IPS-11a (cell line): ENCODE data around the gene KIRREL2.
A peak's percentile ranks its signal among the peaks of the same experiment; 100 is the strongest.
"Not testable (repeated sequence)": the region's sequence is repeated elsewhere in the genome, so short reads cannot be mapped to it uniquely, and the experiment has no call there.

Experiments
- H3K4me3 ChIP-seq: one replicate; pipeline ENCODE4 v1.5.1; 2013; ENCODE audit warnings: low read depth, low read length, control low read depth

The KIRREL2 gene

DNA sequence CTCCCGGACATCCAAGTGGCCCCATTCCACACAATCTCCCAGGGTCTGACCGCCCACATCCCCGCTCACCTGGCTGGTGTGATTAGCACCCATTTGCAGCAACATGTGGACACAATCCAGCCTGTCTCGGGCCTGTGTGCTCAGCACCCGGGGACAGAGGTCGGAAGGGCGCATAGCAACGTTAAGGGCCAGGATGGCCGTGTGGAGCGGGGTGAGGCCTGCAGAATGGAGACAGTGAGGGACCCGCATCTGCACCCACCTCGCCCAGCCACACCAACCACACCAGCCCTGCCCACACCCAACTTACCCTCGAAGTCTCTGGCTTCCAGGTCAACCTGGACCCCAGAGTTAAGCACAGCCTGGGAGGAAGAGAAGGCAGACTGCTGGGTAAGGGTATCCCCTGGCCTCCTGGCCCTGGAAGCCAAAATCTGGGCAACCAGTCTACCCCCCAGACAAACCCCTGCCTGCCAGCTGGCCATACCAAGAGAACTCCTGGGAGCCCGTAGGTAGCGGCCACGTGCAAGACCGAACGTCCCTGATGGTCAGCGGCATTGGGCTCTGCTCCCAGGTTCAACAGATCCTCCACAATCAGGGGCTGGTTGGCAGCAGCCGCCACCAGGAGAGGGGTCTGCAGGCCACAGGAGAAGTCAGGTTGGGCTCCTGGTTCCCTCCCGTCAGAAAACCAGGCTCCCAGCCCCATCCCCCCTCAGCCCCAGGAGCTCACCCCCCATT lies 39.4 kb downstream of the KIRREL2 start:
- H3K4me3 ChIP-seq: no peak overlapping the region

DNA sequence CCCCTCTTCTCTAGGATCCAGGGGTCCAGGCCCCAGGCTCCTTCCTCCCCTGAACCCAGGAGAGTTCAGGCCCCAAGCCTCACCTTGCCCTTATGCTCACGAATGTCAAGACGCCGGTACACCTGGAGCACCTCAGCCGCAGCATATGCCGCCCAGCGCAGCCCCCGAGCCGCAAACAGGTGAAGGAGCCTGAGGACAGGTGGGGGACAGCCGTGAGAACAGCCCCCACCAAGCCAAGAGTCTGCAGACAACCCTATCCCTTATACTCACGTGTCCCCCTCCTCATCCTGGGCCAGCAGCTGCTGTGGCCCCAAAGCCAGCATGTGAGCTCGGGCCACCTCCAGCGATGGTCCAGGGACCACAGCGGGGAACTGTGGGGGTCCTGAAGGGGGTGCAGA lies 39.9 kb downstream of the KIRREL2 start:
- H3K4me3 ChIP-seq: no peak overlapping the region

DNA sequence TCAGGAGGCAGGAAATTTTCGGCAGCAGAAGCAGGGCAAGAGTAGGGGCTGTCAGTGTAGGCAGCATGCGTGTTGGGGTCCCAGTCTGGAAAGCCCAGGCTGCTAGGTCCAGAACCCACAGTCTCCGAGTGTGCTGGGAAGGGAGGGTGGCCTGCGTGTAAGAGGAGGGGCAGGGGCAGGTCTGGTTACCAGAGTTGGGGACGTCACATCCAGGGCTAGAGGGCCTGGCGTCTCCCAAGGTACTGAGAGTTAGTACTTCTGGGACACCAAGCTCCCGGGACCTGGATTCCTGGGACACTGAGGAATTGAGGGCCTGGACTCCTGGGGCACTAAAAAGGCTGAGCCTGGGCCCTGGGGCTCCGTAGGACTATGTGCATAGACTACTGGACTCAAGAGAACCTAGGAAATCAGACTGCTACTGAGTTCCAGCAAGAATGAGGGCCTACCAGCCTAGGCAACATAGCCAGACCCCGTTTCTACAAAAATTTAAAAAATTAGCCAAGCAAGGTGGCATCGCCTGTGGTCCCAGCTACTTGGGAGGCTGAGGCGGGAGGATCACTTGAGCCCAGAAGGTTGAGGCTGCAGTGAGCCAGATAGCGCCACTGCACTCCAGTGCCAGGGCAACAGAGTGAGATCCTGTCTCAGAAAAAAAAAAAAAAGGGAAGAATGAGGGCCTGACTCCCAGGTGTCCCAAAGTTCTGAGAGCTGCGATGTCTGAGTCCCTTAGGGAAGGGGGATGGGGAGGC lies 41.2 kb downstream of the KIRREL2 start:
- H3K4me3 ChIP-seq: no peak overlapping the region

DNA sequence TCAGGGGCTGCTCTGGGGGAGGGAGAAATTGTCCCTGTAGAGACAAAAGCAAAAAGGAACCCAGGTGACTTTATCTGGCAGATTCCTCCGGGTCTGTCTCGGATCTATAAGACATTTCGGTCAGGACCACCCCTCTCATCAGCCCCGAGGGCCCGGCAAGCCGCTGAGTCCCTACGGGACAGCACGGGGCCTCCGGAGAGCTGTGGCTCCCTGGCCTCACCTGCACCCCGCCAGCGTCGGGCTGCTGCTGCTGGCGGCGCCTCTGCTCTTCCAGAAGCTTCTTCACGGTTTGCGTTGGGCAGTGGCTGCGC lies 41.7 kb downstream of the KIRREL2 start:
- peak overlapping the region; percentile 79 for H3K4me3 ChIP-seq

DNA sequence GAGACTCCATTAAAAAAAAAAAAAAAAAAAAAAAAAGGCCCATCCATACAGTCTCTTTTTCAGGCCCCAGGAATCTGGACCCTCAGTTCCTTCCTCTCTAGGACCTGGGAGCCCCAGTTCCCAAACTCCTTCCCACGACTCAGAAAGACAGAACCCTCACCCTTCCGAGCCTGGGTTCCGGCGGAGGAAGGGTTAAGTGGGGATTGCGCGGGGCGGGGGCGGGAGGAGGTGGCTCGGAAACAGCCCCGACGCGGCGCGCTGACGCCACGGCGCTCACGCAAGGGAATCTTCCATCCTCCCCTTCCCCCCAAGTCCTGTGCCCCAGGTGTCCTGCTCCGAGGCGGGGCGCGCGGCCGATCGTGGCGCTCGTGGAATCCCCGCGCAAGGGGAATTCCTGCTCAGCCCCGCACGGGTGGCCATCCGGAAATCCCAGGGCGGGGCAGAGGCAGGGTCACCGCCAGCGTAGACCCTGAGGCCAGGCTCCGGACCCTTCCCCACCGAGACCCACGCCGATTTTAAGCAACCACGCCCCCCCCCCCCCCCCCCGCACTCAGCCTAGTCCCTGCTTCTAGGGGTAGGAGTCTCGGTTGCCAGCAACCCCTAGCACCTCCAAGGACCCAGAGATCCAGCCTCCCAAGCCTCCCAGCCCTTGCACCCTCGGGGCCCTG lies 43.0 kb downstream of the KIRREL2 start:
- H3K4me3 ChIP-seq: peak overlapping the region; percentile 79

DNA sequence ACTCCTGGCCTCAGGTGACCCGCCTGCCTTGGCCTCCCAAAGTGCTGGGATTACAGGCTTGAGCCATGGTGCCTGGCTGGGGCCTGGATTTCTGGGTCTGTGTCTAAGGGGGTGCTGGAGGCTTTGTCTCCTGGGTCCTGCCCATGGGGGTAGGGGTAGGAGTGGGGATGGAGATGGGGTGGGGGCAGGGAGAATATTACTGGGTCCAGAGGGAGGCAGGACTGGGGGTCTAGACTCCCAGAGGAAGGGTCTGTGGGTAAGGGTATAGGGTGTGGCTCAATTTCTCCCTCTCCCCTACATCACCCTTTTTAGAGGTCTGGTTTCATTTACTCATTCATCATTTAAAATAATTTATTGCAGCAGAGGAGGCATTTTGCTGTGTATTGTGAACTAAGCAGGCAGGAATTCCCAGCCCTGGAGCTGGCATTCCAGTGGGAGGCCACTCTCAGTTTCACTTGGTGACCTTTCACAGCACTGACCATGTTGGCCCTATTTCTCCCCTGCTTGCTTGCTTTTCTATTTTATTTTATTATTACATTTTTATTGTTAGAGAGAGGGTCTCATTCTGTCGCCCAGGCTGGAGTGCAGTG lies 44.4 kb downstream of the KIRREL2 start:
- no peak overlapping the region for H3K4me3 ChIP-seq

DNA sequence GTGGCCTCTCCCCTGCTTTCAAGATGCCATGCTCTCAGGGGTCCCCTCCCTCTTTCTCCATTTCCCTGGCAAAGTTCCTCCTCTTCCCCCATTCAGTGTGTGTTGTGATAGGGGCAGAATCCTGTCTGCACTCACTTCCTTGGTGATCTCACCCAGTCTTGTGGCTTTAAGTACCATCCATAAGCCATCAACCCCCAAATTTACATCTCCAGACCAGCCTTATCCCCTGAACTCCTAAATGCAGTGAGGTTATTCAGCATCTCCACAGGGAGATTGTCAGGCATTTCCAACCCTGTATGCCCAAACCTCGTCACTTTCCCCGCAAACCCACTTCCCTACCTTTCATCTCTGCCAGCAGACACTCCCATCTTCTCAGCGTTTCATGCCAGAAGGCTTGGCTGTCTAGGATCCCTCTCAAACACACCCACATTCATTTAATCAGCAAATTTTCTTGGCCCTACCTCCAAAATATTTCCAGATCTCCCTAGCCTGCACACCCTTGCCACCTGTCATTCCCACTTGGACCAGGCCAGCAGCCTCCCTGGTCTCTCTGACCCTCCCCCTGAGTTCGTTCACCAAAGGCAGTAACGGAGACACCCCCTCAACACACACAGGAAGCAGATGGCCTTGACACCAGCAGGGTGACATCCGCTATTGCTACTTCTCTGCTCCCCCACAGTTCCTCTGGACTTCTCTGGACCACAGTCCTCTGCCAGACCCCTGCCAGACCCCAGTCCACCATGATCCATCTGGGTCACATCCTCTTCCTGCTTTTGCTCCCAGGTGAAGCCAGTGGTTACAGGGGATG lies 45.3 kb downstream of the KIRREL2 start, which contains the start of gene HCST:
HCST (plus strand) TSS at position 676 of the 808 bp plus-strand sequence; CDS start at position 741, 65 bp downstream.
- peak within 1 kb of the TSS; percentile 35 for H3K4me3 ChIP-seq

DNA sequence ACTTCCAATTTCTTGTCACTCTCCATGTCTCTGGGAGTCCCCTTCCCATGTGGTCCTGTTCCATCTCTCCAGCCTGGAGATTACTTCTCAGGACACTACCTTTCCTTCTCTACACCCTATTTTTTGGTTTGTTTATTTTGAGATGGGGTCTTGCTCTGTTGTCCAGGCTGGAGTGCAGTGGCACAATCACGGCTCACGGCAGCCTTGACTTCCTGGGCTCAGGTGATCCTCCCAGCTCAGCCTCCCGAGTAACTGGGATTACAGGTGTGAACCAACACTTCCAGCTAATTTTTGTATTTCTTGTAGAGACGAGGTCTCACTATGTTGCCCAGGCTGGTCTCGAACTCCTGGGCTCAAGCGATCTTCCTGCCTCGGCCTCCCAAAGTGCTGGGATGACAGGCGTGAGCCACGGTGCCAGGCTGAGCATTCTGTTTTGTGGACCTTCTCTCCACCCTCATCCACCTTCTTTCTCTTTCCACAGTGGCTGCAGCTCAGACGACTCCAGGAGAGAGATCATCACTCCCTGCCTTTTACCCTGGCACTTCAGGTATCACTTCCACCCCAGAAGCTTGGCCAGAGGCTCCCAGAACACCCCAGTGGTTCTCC lies 46.3 kb downstream of the KIRREL2 start:
- H3K4me3 ChIP-seq: peak overlapping the region; percentile 35

DNA sequence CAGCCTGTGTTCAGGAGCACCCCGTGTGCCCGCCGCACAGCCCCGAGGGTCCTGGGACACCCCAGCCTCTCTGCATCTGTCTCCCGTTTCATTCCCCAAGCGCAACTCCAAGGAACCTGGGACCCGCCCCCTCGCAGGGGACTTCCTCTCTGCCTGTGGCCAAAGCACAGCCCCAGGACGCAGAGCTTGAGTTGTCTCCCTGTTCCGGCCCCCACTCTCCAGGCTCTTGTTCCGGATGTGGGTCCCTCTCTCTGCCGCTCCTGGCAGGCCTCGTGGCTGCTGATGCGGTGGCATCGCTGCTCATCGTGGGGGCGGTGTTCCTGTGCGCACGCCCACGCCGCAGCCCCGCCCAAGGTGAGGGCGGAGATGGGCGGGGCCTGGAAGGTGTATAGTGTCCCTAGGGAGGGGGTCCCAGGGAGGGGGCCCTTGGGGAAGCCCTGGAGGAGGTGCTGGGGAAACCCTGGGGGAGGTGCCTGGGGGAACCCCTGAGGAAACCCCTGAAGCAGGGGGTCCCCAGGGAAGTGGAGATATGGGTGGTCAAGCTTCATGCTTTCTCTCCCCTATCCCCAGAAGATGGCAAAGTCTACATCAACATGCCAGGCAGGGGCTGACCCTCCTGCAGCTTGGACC lies 47.0 kb downstream of the KIRREL2 start:
- peak overlapping the region; percentile 35 for H3K4me3 ChIP-seq

DNA sequence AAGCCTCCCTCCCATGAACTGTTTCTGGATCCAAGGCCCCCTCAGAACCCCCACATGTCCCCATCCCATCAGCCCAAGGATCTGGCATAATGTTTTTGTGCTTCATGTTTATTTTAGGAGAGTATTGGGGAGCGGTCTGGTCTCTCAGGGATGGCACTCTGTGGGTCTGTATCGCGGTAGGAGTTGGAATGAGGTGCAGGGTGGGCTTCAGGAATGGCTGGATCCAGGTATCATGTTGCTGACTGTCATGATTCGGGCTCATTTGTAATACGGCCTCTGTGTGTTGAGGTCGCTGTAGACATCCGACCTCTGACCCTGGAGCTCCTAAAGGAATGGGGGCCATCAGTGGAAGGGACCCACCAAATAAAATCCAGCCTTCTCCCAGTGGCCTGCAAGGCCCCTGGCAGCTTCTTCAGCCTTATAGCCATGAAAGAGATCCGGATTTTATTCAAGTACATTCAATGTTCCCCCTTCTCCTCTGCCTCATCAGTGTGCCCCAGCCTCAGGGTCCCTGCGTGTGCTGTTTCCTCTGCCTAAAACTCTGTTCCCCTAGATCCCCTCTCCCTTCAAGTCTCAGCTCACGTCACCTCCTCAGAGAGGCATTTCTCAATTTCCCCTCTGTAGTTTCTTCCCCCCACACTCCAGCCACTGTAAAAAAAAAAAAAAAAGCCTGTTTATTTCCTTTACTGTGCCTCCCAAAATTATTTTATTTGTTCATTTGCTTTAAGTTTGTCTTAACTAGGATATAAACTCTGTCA lies 47.8 kb downstream of the KIRREL2 start:
- no peak overlapping the region for H3K4me3 ChIP-seq

DNA sequence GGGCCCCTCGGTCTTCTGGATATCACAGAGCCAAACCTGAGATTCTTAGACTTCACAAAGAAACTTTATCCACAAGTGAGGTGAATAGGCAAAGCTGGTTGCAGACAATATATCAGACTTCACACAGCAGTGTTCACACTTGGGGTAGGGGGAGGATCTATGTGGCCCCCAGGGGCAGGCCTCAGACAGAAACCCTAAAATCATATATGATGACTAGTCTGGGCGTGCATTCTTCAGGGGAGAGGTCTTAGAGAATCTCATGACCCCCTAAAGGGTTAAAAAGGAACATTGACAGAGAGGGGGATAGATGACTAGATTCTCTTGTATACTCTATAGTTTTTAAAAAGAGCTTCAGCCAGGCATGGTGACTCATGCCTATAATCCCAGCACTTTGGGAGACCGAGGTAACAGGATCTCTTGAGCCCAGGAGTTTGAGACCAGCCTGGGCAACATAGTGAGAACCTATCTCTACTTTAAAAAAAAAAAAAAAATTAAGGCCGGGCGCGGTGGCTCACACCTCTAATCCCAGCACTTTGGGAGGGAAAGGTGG lies 48.5 kb downstream of the KIRREL2 start:
- no peak overlapping the region for H3K4me3 ChIP-seq

DNA sequence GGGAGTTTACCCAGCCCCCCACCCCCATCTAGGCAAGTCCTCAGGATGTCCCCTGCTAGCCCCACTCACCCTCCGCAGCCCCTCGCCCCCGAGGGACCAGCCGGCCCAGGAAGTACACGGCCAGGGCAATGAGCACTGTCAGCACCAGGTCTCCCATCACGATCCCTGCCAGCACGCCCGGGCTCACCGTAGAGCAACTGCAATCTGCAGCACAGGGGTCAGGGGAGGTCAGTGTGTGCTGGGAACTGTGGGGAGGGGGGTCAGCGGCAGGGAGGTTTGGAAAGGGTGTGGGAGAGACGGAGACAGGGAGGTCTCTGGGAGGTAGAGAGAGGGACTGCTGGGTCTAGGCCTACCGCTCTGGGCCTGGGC lies 50.6 kb downstream of the KIRREL2 start:
- no peak overlapping the region for H3K4me3 ChIP-seq

DNA sequence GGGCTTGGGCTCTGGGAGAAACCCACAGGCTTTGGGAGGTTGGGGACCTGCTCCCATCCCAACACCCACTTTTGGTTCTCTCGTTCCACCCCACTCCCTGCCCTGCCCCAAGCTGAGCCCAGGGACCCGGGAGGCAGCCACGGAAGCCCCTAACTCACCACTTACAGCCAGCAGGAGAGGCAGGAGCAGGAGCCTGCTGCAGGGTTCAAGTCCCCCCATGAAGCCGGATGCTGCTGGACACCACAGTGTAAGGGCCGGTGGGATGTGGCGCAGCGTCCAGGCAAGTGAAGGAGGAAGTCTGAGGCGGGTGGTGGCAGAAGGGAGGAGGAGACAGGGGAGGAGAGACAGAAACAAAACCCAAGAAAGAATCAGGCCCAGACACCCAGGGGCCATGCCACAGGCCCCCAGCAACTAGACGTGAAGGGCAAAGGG lies 51.3 kb downstream of the KIRREL2 start, which contains the start of gene TYROBP:
TYROBP (minus strand) TSS at position 286 of the 432 bp plus-strand sequence; CDS start at position 219, 67 bp downstream.
- no peak within 1 kb of the TSS for H3K4me3 ChIP-seq

DNA sequence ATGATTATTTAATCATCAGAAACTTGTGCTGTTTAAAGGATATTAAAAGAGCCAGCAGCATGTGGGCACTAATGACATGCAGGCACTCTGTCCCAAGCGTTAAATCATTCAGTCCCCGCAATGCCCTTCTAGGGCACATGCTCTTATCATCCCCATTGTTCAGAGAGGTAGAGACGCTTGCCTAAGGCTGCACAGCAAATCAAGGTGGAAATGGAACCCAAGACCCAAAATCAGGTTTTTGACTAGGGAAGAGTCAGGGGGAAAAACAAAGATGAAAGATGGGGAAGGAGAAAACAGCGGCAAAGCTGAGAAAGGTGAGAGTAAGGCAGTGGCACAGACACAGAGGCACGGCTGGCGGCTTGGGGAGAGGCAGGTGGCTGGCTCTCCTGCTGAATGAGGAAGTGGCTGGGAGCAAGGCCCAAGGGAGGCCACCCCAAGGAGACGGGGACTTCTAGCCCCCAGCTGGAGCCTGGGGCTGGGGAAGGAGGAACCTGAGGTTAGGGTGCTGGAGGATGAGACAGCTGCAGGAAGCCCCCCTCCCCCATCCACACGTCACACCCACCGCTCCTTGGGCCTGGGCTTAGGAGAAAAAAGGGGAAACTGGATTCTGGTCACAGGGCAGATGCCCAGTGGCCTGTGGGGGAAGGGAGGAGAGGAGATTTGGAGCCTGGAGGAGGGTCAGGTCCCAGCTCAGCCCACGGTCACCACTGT lies 52.4 kb downstream of the KIRREL2 start:
- no peak overlapping the region for H3K4me3 ChIP-seq

DNA sequence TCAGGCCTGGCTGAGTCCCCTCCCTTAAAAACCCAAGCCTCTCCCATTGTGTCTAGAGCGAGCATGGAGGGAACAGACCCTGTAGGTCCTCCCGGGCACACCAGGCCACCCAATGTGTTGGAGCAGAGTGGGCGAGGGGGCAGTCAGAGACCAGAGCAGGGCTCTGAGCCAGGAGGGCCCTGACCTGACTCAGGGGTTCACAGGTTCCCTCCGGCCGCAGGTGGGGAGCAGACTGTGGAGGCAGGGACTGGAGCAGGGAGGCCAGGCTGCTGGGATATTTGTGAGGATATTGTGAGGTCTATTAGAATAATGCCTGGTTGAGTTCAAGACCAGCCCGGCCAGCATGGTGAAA lies 52.9 kb downstream of the KIRREL2 start:
- H3K4me3 ChIP-seq: no peak overlapping the region

DNA sequence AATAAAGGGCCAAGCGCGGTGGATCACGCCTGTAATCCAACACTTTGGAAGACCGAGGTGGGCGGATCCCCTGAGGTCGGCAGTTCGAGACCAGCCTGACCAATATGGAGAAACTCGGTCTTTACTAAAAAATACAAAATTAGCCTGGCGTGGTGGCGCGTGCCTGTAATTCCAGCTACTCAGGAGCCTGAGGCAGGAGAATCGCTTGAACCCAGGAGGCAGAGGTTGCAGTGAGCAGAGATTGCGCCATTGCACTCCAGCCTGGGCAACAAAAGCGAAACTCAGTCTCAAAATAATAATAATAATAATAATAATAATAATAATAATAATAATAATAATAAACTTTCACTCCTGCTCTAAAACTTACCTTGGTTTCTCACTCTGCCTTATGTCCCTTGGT lies 53.6 kb downstream of the KIRREL2 start:
- H3K4me3 ChIP-seq: not testable (repeated sequence)

DNA sequence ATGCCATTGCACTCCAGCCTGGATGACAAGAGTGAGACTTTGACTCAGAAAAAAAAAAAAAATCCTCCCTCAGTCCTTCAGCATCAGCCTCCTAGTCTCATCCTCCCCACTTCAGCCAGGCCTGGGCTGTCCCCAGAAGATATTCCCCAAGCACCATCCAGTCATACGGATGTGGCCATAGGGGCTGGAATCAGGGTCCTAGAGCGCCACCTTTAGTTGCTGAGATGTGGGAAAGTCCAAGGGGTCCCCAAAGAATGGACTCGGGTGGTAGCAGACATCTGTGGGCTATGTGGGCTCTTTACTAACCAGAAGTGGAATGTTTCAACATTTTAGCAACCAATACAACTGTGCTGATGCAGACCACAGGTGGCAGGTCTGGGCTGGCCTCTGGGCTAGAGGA lies 54.5 kb downstream of the KIRREL2 start:
- H3K4me3 ChIP-seq: no peak overlapping the region

DNA sequence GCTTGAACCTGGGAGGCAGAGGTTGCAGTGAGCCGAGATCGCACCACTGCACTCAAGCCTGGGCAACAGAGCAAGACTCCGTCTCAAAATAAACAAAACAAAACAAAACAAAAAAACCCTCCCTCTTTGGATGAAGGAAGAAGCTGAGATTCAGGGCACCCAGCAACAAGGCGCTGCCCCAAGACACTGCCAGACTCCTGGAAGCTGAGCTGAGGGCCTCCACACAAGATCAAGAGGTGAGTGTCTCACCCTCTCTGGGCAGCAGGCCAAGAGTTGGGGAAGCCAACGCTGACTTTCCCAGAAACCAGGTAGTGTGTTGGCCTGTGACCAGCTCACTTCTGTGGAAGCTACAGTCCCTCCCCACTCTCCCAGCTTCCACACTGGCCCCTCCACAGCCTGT lies 55.1 kb downstream of the KIRREL2 start:
- H3K4me3 ChIP-seq: no peak overlapping the region
